Endothelial cell of umbilical vein (primary cell): ENCODE results near the gene DRAP1. TPM values are rescaled to one million over a fixed set of nuclear protein-coding genes. Genes with fewer than 3 reads are reported as not detected.

Experiments used
- BruUV-seq: library from RNA; stranded (reverse); fragments of 400-500 nt; replicated peaks from 2 replicates; lab custom pipeline; 2021; lab: Mats Ljungman, UMichigan
- CTCF ChIA-PET: fragments of 300-600, 350-600 bp; sonication (Branson Sonifier 250); formaldehyde crosslinking; loops from one replicate; lab custom pipeline; 2021; ENCODE audit warnings: antibody characterized with exemption, inconsistent platforms; lab: Charles Lee
- POLR2A ChIA-PET: fragments of 300-600, 350-600 bp; sonication (Branson Sonifier 250); formaldehyde crosslinking; loops from one replicate; lab custom pipeline; 2021; ENCODE audit warnings: antibody characterized with exemption, inconsistent platforms; lab: Charles Lee
- DNase-seq: peaks from one replicate; pipeline ENCODE4 v3.0.0-alpha.2; 2011; ENCODE audit warnings: low read depth, low spot score
- FAIRE-seq: peaks from 2 replicates; lab custom pipeline; 2011; peaks lifted over from hg19 to GRCh38; lab: Jason Lieb, UNC
- H2AFZ ChIP-seq: 2 replicates; pipeline ENCODE4 v1.6.0; 2012; ENCODE audit warnings: low read depth, low read length, control low read depth, inconsistent platforms
- H3K27ac ChIP-seq: 2 replicates; pipeline ENCODE4 v1.5.1; 2011; ENCODE audit warnings: low read depth, mild to moderate bottlenecking, control low read depth, low read length, moderate library complexity; ENCODE audit not compliant: insufficient read depth
- H3K27me3 ChIP-seq, 2 experiments: 2 replicates each; pipeline versions ENCODE4 v1.6.0 to v1.6.1; 2011; ENCODE audit warnings: low read length in 2 of 2, mixed read lengths in 1 of 2; ENCODE audit not compliant: control insufficient read depth in 2 of 2, insufficient read depth in 2 of 2
- H3K36me3 ChIP-seq, 2 experiments: 2 replicates in 1 of 2; 3 replicates in 1 of 2; pipeline ENCODE4 v1.5.1; 2011; ENCODE audit warnings: low read length in 2 of 2, mild to moderate bottlenecking in 1 of 2, moderate library complexity in 1 of 2; ENCODE audit not compliant: control insufficient read depth in 2 of 2, insufficient read depth in 2 of 2; ENCODE audit errors: extremely low read depth in 1 of 2
- H3K4me1 ChIP-seq: 3 replicates; pipeline ENCODE4 v1.5.1; 2011; ENCODE audit warnings: mild to moderate bottlenecking, low read length; ENCODE audit not compliant: control insufficient read depth, insufficient read depth; ENCODE audit errors: extremely low read depth
- H3K4me2 ChIP-seq: 2 replicates; pipeline ENCODE4 v1.6.1; 2011; ENCODE audit warnings: low read length, control low read depth, mixed read lengths; ENCODE audit not compliant: insufficient read depth
- H3K4me3 ChIP-seq, 3 experiments: fragments of 200-600 bp in 1 of 3; sonication (generic), shearing (Covaris generic) in 1 of 3; replicated peaks in 1 of 3; 2 replicates each; pipeline ENCODE4 v1.5.1; 2011 to 2016; ENCODE audit warnings: control low read depth in 3 of 3, low read length in 3 of 3, mild to moderate bottlenecking in 2 of 3, inconsistent platforms in 1 of 3, low read depth in 1 of 3, moderate library complexity in 1 of 3; ENCODE audit not compliant: insufficient read depth in 1 of 3
- H3K79me2 ChIP-seq: 2 replicates; pipeline ENCODE4 v1.6.0; 2012; ENCODE audit warnings: low read length, inconsistent platforms; ENCODE audit not compliant: control insufficient read depth, insufficient read depth
- H3K9ac ChIP-seq: replicated peaks from 2 replicates; pipeline ENCODE3; 2011; ENCODE audit warnings: low read length, control low read depth; ENCODE audit not compliant: insufficient read depth; ENCODE audit errors: extremely low read depth
- H3K9me1 ChIP-seq: replicated peaks from 3 replicates; pipeline ENCODE4 v1.6.0; 2011; ENCODE audit warnings: mild to moderate bottlenecking, low read length; ENCODE audit not compliant: control insufficient read depth, insufficient read depth; ENCODE audit errors: extremely low read depth
- H3K9me3 ChIP-seq: replicated peaks from 2 replicates; pipeline ENCODE4 v1.5.1; 2012; ENCODE audit warnings: low read length, inconsistent platforms; ENCODE audit not compliant: control insufficient read depth, insufficient read depth
- H4K20me1 ChIP-seq: replicated peaks from 2 replicates; pipeline ENCODE3; 2011; ENCODE audit warnings: mild to moderate bottlenecking, low read length; ENCODE audit not compliant: control insufficient read depth, insufficient read depth; ENCODE audit errors: extremely low read depth
- EZH2 ChIP-seq: IDR thresholded peaks from 2 replicates; pipeline ENCODE4 v1.6.1; 2012; ENCODE audit warnings: borderline replicate concordance, low read depth, mild to moderate bottlenecking, moderate library complexity, low read length, inconsistent platforms; ENCODE audit not compliant: severe bottlenecking
- FOS ChIP-seq: IDR thresholded peaks from 2 replicates; pipeline ENCODE4 v1.6.1; 2011; ENCODE audit warnings: mild to moderate bottlenecking, low read length, moderate library complexity, borderline replicate concordance; ENCODE audit not compliant: insufficient read depth
- JUN ChIP-seq: IDR thresholded peaks from 2 replicates; pipeline ENCODE4 v1.6.1; 2011; ENCODE audit warnings: borderline replicate concordance, low read depth; ENCODE audit not compliant: insufficient read length, insufficient read depth
- MAX ChIP-seq: IDR thresholded peaks from 2 replicates; pipeline ENCODE4 v1.6.1; 2011; ENCODE audit not compliant: insufficient read depth, insufficient read length
- POLR2AphosphoS5 ChIP-seq: IDR thresholded peaks from 2 replicates; pipeline ENCODE4 v1.6.1; 2012; ENCODE audit warnings: low read depth, mild to moderate bottlenecking, control low read depth, low read length, moderate library complexity; ENCODE audit not compliant: insufficient read depth
- dilution Hi-C: fragments of 300-500 bp; cut with MboI; formaldehyde crosslinking; loops from one replicate; pipeline ENCODE4 v1.15.0; 2019; ENCODE audit warnings: low sequenced_read_pairs; ENCODE audit not compliant: extremely low pct_ligation_motif_present
- intact Hi-C: fragments of 100-400 bp; cut with micrococcal nuclease; formaldehyde crosslinking; loops from one replicate; pipeline ENCODE4 v1.10.0; 2022
- polyA plus RNA-seq, 4 experiments: library from polyadenylated mRNA; depleted of rRNA in 3 of 4; stranded (reverse) in 3 of 4; unstranded in 1 of 4; fragments of >200 nt; gene quantifications; 2 replicates each; pipeline versions ENCODE4 v1.2.1 to v1.2.3, GENCODE V29; 2011 to 2012; ENCODE audit warnings: missing spikeins in 1 of 4
- total RNA-seq: library from RNA; stranded (reverse); gene quantifications from 2 replicates; pipeline ENCODE4 v1.2.3, GENCODE V29; 2021
- TF ChIP-seq, protein P1 (sequence below), 2 donors: IDR thresholded peaks; 1 replicate in 1 of 2; 2 replicates in 1 of 2; pipeline ENCODE4 v1.5.1; 2011; ENCODE audit warnings: low read length in 2 of 2, mild to moderate bottlenecking in 2 of 2, moderate library complexity in 2 of 2, control low read depth in 1 of 2, inconsistent platforms in 1 of 2, low read depth in 1 of 2; ENCODE audit not compliant: insufficient read depth in 1 of 2; ENCODE audit errors: extremely low read depth in 1 of 2

Gene DRAP1
- total and polyA plus RNA-seq, 2 donors (not counting 3 experiments of a cell fraction or from before 2014, with no cell fraction given), result 74.9 to 114 TPM

GRCh38 chr11:65952052-65952521 is 32.9 kb downstream of the DRAP1 start:
- Histone ChIP-seq H3K27ac (no peak overlapping the region), H3K4me2 (no peak overlapping the region), H3K27me3 (peaks cover 0 to 3% of the 10 kb centered on the region in 2 experiments), H3K4me1 (no peaks in the 10 kb centered on the region), H3K79me2 (no peaks in the 10 kb centered on the region), H3K4me3 (no peak overlapping the region), H3K36me3 (no peaks in the 10 kb centered on the region), H3K9ac (no peak overlapping the region), H3K9me1 (no peaks in the 10 kb centered on the region), H3K9me3 (no peaks in the 10 kb centered on the region), H4K20me1 (no peaks in the 10 kb centered on the region), H2AFZ (no peak overlapping the region)
- FAIRE-seq (no peak), DNase-seq (no peak)
- POLR2A ChIA-PET, result no interaction called here
- TF ChIP-seq MAX, result no peak
- no peak for TF ChIP-seq FOS
- TF ChIP-seq, protein P1, sequence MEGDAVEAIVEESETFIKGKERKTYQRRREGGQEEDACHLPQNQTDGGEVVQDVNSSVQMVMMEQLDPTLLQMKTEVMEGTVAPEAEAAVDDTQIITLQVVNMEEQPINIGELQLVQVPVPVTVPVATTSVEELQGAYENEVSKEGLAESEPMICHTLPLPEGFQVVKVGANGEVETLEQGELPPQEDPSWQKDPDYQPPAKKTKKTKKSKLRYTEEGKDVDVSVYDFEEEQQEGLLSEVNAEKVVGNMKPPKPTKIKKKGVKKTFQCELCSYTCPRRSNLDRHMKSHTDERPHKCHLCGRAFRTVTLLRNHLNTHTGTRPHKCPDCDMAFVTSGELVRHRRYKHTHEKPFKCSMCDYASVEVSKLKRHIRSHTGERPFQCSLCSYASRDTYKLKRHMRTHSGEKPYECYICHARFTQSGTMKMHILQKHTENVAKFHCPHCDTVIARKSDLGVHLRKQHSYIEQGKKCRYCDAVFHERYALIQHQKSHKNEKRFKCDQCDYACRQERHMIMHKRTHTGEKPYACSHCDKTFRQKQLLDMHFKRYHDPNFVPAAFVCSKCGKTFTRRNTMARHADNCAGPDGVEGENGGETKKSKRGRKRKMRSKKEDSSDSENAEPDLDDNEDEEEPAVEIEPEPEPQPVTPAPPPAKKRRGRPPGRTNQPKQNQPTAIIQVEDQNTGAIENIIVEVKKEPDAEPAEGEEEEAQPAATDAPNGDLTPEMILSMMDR (IDR thresholded peaks at IDR 0.05; ENCODE audit: extremely low read depth in 1 of 2, insufficient read depth in 1 of 2, low read depth in 1 of 2, low read length in 2 of 2), result no peak
- TF ChIP-seq POLR2AphosphoS5, result no peak
- TF ChIP-seq JUN, result no peak
- no peak for TF ChIP-seq EZH2
- dilution Hi-C loops (no loop called here), intact Hi-C loops (no loop called here)
- CTCF ChIA-PET, result interaction anchor here (0.6 to 1.4 kb wide), 4 partner anchors 8 to 93 kb away, joined by 3 to 6 read pairs (median 4); partner anchors contain the start of gene FIBP
- BruUV-seq, result no TSS peak
